Mucosa of gallbladder (tissue), 1 donor: ENCODE measurements around the gene F7. TPM values are rescaled to one million over a fixed set of nuclear protein-coding genes. Genes with fewer than 3 reads are reported as not detected.

Source experiments
- DNase-seq: peaks from one replicate; pipeline ENCODE4 v3.0.0-alpha.2; 2020; ENCODE audit warnings: low spot score
- total RNA-seq: library from RNA; stranded (reverse); gene quantifications from one replicate; pipeline ENCODE4 v1.2.1, GENCODE V29; 2021
- donor health status: DM: no; HTN: no; CAD: no.

The F7 gene
- total RNA-seq, 1 donor from 2014 or later: 0.26 TPM

- DNase-seq: no peak
Observed at GRCh38 chr13:113117911-113118260, 12.3 kb downstream of the F7 start.

- no peak for DNase-seq
Observed at GRCh38 chr13:113118261-113119021, 12.8 kb downstream of the F7 start.

GRCh38 chr13:113119166-113119821 is 13.7 kb downstream of the F7 start:
- no peak for DNase-seq

GRCh38 chr13:113119822-113120189 is 14.2 kb downstream of the F7 start:
- DNase-seq: no peak

- DNase-seq: no peak
Observed at GRCh38 chr13:113120300-113121182, 14.9 kb downstream of the F7 start.

- DNase-seq: no peak
Observed at GRCh38 chr13:113121183-113121927, 15.8 kb downstream of the F7 start.

- DNase-seq: no peak
Observed at GRCh38 chr13:113121928-113122471, 16.4 kb downstream of the F7 start.

GRCh38 chr13:113122550-113123225 is 17.1 kb downstream of the F7 start, which contains the start of gene F10:
Gene F10 (plus strand): TSS chr13:113122799. CDS start chr13:113122856, 57 bp downstream.
- peak; percentile 78 for DNase-seq

GRCh38 chr13:113123226-113124201 is 17.9 kb downstream of the F7 start:
- no peak for DNase-seq

- DNase-seq: no peak
Observed at GRCh38 chr13:113124211-113124970, 18.8 kb downstream of the F7 start.

GRCh38 chr13:113125506-113126264 is 20.1 kb downstream of the F7 start:
- no peak for DNase-seq

GRCh38 chr13:113126265-113127150 is 20.9 kb downstream of the F7 start:
- no peak for DNase-seq

- DNase-seq: no peak
Observed at GRCh38 chr13:113129480-113129879, 23.9 kb downstream of the F7 start.

GRCh38 chr13:113129921-113130750 is 24.5 kb downstream of the F7 start:
- no peak for DNase-seq

- no peak for DNase-seq
Observed at GRCh38 chr13:113135281-113135760, 29.7 kb downstream of the F7 start.
